Keratinocyte (primary cell): Measurements from ENCODE around the gene RHBDD1. TPM values are rescaled to one million over a fixed set of nuclear protein-coding genes. Genes with fewer than 3 reads are reported as not detected.
A peak's percentile ranks its signal among the peaks of the same experiment; 100 is the strongest.

Experiments used
- DNase-seq: peaks from one replicate; pipeline ENCODE4 v3.0.0-alpha.2; 2011; ENCODE audit warnings: low read depth, missing footprints, low spot score
- FAIRE-seq: peaks from 2 replicates; lab custom pipeline; 2011; peaks lifted over from hg19 to GRCh38; lab: Jason Lieb, UNC
- H2AFZ ChIP-seq: 2 replicates; pipeline ENCODE4 v1.6.0; 2012; ENCODE audit warnings: low read length, control low read depth, inconsistent platforms; ENCODE audit not compliant: control insufficient read depth
- H3K27ac ChIP-seq: 2 replicates; pipeline ENCODE4 v1.5.1; 2011; ENCODE audit warnings: low read length; ENCODE audit not compliant: control insufficient read depth, insufficient read depth
- H3K27me3 ChIP-seq: 3 replicates; pipeline ENCODE4 v1.6.0; 2011; ENCODE audit warnings: low read length; ENCODE audit not compliant: control insufficient read depth, insufficient read depth; ENCODE audit errors: extremely low read depth
- H3K36me3 ChIP-seq, 2 experiments: 2 replicates in 1 of 2; 3 replicates in 1 of 2; pipeline ENCODE4 v1.5.1; 2011; ENCODE audit warnings: low read length in 2 of 2, mild to moderate bottlenecking in 1 of 2; ENCODE audit not compliant: control insufficient read depth in 2 of 2, insufficient read depth in 2 of 2; ENCODE audit errors: extremely low read depth in 1 of 2
- H3K4me1 ChIP-seq: 3 replicates; pipeline ENCODE4 v1.5.1; 2011; ENCODE audit warnings: low read length; ENCODE audit not compliant: control insufficient read depth, insufficient read depth; ENCODE audit errors: extremely low read depth
- H3K4me2 ChIP-seq: 3 replicates; pipeline ENCODE4 v1.6.0; 2011; ENCODE audit warnings: low read depth, low read length; ENCODE audit not compliant: control insufficient read depth, insufficient read depth; ENCODE audit errors: extremely low read depth
- H3K4me3 ChIP-seq, 3 experiments: fragments of 200-600 bp in 1 of 3; sonication (generic) in 1 of 3; 2 replicates in 2 of 3; 3 replicates in 1 of 3; pipeline ENCODE4 v1.5.1; 2011 to 2016; ENCODE audit warnings: low read length in 3 of 3, mild to moderate bottlenecking in 3 of 3, control low read depth in 2 of 3, inconsistent platforms in 1 of 3, low read depth in 1 of 3, mixed read lengths in 1 of 3, mixed run types in 1 of 3, moderate library complexity in 1 of 3; ENCODE audit not compliant: control insufficient read depth in 2 of 3, insufficient read depth in 2 of 3; ENCODE audit errors: extremely low read depth in 1 of 3
- H3K79me2 ChIP-seq: 2 replicates; pipeline ENCODE4 v1.6.0; 2012; ENCODE audit warnings: low read length; ENCODE audit not compliant: control insufficient read depth, insufficient read depth
- H3K9ac ChIP-seq: 3 replicates; pipeline ENCODE4 v1.6.0; 2011; ENCODE audit warnings: low read length; ENCODE audit not compliant: control insufficient read depth, insufficient read depth; ENCODE audit errors: extremely low read depth
- H3K9me1 ChIP-seq: 3 replicates; pipeline ENCODE4 v1.6.0; 2011; ENCODE audit warnings: low read length; ENCODE audit not compliant: control insufficient read depth, insufficient read depth; ENCODE audit errors: extremely low read depth
- H3K9me3 ChIP-seq: 2 replicates; pipeline ENCODE4 v1.5.1; 2012; ENCODE audit warnings: low read depth, low read length; ENCODE audit not compliant: control insufficient read depth
- H4K20me1 ChIP-seq: 3 replicates; pipeline ENCODE4 v1.6.0; 2011; ENCODE audit warnings: low read length; ENCODE audit not compliant: control insufficient read depth, insufficient read depth; ENCODE audit errors: extremely low read depth
- CTCF ChIP-seq, 3 experiments: IDR thresholded peaks in 1 of 3; conservative IDR thresholded peaks in 1 of 3; optimal IDR thresholded peaks in 1 of 3; 2 replicates in 2 of 3; 3 replicates in 1 of 3; pipeline versions ENCODE3 to v1.5.1; 2011; ENCODE audit warnings: low read length in 3 of 3, mild to moderate bottlenecking in 3 of 3, moderate library complexity in 2 of 3, control low read depth in 1 of 3, inconsistent platforms in 1 of 3; ENCODE audit not compliant: insufficient read depth in 2 of 3; ENCODE audit errors: extremely low read depth in 1 of 3
- EZH2 ChIP-seq: IDR thresholded peaks from one replicate; pipeline ENCODE4 v1.6.1; 2012; ENCODE audit warnings: inconsistent platforms, mild to moderate bottlenecking, low read length, moderate library complexity
- dilution Hi-C: fragments of 300-500 bp; cut with MboI; formaldehyde crosslinking; loops from one replicate; pipeline ENCODE4 v1.7.0; 2020; ENCODE audit warnings: low sequenced_read_pairs; ENCODE audit not compliant: extremely low pct_ligation_motif_present
- polyA plus RNA-seq, 5 experiments: library from polyadenylated mRNA; depleted of rRNA in 3 of 5; stranded (reverse) in 3 of 5; stranded (forward) in 1 of 5; unstranded in 1 of 5; fragments of >200 nt; gene quantifications; 1 replicate in 1 of 5; 2 replicates in 3 of 5; 3 replicates in 1 of 5; pipeline versions ENCODE4 v1.2.1 to v1.2.3, GENCODE V29; 2011 to 2012; ENCODE audit warnings: missing spikeins in 2 of 5, low read depth in 1 of 5, low replicate concordance in 1 of 5

RHBDD1 gene
- polyA plus RNA-seq, 1 donor (not counting 4 experiments of a cell fraction or from before 2014, with no cell fraction given), result 27.8 TPM

- no peak for TF ChIP-seq CTCF (optimal IDR thresholded peaks at IDR 0.05 in 1 of 3, IDR thresholded peaks at IDR 0.05 in 1 of 3, conservative IDR thresholded peaks at IDR 0.05 in 1 of 3; ENCODE audit: extremely low read depth in 1 of 3, insufficient read depth in 2 of 3, low read length in 3 of 3)
- TF ChIP-seq EZH2, result no peak
- dilution Hi-C loops, result no loop called here
- Histone ChIP-seq H3K9me3 (no peaks in the 10 kb centered on the region), H4K20me1 (no peaks in the 10 kb centered on the region), H3K9me1 (no peaks in the 10 kb centered on the region), H3K79me2 (peaks cover 22% of the 10 kb centered on the region), H3K4me2 (peak overlapping the region; percentile 79), H3K4me1 (peaks cover 15% of the 10 kb centered on the region), H3K27ac (no peak overlapping the region), H3K4me3 (no peak overlapping the region), H3K9ac (no peak overlapping the region), H3K27me3 (no peaks in the 10 kb centered on the region), H2AFZ (no peak overlapping the region), H3K36me3 (peaks cover 0 to 5% of the 10 kb centered on the region in 2 experiments)
- no peak for FAIRE-seq
- DNase-seq, result no peak
Observed at GRCh38 chr2:226837787-226838603, 2.1 kb downstream of the RHBDD1 start.

GRCh38 chr2:226838722-226839121 lies 2.9 kb downstream of the RHBDD1 start:
- Histone ChIP-seq H3K27me3 (no peaks in the 10 kb centered on the region), H3K36me3 (peaks cover 0 to 5% of the 10 kb centered on the region in 2 experiments), H3K4me1 (peaks cover 15% of the 10 kb centered on the region), H3K4me3 (no peak overlapping the region), H3K27ac (no peak overlapping the region), H3K79me2 (peaks cover 22% of the 10 kb centered on the region), H3K9me1 (no peaks in the 10 kb centered on the region), H3K9ac (no peak overlapping the region), H3K4me2 (no peak overlapping the region), H4K20me1 (no peaks in the 10 kb centered on the region), H2AFZ (no peak overlapping the region), H3K9me3 (no peaks in the 10 kb centered on the region)
- DNase-seq, result no peak
- no peak for TF ChIP-seq EZH2
- no peak for TF ChIP-seq CTCF (optimal IDR thresholded peaks at IDR 0.05 in 1 of 3, IDR thresholded peaks at IDR 0.05 in 1 of 3, conservative IDR thresholded peaks at IDR 0.05 in 1 of 3; ENCODE audit: extremely low read depth in 1 of 3, insufficient read depth in 2 of 3, low read length in 3 of 3)
- FAIRE-seq, result no peak
- dilution Hi-C loops, result no loop called here
